NCI-H2227 treated with DMSO at 0.1 percent for 48 hours (cell line): Measurements from ENCODE around the gene MPRIP.

ENCODE experiments used
- DNase-seq: peaks from one replicate; lab custom pipeline; 2025; lab: John Stamatoyannopoulos, UW

Gene MPRIP

DNA sequence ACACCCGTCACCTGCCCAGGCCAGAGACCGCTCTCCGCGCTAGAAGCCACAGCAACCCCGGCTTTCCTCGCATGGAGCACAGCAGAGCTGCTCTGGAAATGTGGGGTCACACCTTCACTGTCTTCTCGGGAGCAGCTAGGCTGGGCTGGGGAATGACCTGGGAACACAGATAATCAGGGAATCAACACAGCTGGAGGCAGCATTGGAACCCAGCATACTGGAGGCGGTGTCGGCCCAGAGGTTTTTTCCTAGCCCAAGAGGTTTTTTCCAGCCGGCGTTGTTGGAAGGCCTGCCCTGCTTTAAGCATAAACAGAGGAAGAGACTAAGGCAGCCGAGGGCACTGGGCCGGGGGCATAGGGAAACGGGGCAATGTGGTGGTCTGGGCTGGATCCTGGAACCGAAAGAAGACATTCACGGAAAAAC lies 164.7 kb downstream of the MPRIP start:
- no peak for DNase-seq

DNA sequence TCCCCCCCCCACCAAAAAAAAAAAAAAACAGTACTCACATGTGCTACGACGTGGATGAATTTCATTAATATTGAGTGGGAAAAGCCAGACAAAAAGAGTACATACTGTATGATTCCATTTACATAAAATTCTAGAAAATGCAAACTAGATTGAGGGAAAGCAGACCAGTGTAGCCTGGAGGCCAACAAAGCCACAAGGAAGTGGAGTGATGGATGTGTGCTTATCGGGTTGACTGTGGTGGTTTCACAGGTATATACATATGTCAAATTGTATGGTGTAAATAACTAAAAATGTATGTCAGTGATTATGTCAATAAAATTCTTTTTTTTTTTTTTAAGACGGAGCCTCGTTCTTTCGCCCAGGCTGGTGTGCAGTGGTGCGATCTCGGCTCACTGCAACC lies 165.7 kb downstream of the MPRIP start:
- no peak for DNase-seq

DNA sequence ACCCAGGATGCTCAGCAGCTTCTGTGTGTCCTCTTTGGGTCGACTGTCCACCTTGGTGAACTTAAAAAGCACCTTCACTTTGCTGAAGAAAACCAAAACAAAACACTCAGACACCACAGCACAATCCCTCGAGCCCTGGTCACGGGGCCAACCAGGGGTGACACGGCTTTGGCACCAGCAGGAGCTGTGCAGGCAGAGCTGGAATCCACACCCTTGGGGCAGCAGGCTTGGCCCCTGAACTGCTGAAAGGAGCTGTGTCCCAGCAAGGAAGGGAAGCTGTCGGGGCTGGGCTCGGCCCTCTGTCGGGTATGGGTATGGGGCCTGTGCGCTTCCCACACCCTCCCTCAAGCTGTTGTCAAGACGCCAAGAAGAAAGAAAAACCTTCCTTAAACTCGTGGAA lies 171.5 kb downstream of the MPRIP start:
- DNase-seq = no peak

DNA sequence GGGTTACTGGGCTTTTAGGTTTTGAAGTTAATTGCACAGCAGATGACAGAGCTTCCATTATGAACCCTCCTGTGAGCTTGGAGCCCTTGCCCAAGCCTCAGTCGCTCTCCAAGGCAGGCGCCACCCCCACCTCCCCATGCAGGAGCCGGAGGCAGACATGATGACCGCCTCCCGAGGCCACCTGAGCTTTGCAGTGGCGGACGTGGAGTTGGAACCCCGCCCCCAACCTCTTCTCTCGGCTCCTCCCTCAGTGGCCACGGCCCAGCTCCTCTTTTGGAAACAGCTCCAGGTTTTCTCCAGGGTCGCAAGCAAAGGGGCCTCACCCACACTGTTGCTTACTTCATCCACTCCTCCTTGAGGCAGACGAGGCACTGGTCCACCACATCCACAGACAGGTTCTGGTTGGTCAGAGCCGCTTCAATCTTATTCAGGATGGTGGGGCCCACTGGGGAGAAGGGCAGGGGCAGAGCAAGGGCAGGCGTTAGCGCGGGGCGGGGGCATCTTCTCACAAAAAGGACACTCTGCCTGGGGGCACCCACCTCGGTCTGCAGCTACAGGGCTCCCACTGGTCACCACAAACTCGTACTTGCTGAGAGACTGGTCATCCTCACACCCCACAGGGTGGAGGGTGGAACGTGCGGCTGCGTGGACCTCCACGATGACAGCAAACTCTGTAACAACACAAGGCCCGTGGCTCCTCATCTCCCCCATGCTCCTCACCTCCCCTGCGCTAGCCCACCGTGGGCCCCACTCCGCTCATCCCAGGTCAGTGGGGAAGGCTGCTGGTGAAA lies 172.6 kb downstream of the MPRIP start:
- DNase-seq = no peak

DNA sequence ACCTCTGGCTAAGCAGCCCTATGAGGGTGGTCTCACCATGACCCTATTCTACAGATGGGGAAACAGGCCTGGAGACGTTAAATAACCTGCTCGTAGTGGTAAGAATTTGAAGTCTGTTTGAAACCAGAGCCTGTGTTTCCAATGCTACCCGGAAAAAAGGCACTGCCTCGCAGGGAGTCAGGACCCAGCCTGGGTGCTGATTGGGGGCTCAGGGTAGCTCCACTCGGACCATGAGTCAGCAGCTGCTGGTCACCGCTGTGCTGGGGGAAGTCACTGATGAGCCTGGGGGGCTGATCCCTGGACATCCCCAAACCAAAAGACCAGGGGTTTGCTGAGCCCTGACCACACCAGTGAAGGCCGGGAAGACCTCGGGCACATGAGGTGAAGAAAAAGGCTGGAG lies 173.3 kb downstream of the MPRIP start:
- DNase-seq = no peak

DNA sequence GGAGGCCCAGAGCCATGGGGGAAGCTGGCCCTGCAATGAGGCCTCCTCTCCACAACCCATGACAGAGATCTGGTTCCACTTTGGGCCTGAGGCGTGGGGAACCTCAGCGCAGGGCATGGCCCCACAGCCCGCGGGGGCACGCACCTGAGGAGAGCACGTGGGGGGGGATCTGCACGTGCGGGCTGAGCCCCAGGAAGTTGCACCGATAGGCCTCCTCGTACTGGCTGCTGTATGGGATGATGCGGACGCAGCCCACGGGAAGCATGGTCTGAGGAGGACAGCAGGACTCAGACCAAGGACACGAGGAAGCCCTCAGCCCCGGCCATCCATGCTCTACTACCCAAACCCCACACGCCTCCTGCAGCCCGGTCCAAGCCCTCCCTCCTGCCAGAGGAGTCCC lies 174.0 kb downstream of the MPRIP start:
- DNase-seq = no peak

DNA sequence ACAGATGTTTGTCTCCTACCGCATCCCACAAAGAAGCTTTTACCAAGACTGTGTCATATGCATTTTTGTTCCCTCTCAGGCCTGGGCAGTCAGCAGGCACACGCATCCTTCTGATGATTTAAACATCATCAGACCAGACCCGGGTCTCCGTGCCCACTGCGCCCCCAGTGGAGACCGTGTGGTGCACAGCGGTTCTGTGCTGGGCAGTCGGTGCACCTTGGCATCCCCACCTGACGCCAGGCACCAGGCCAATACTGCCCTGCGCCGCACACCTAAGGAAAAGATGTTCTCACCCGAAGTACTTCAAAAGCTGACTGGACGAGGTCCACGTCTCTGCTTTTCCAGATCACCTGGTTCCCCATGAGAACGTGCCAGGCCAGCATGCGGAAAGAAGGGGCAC lies 174.5 kb downstream of the MPRIP start:
- DNase-seq = no peak

DNA sequence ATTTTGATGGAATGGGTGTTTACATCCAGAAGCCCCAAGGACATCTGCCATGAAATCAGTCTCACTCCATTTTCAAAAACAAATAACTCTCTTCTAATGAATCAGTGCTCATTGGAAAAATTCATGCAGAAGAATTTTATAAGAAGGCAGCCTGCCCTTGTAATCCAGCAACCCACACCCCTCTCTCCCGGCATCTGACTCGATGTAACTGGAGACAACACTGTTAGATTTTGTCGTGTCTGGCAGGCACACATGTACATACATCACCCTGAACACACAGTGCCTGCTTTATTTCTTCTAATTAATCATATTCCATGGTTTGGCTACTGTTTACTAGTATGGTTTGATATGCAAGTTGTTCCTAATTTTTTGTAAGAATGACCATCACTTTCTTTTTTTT lies 175.7 kb downstream of the MPRIP start:
- no peak for DNase-seq

DNA sequence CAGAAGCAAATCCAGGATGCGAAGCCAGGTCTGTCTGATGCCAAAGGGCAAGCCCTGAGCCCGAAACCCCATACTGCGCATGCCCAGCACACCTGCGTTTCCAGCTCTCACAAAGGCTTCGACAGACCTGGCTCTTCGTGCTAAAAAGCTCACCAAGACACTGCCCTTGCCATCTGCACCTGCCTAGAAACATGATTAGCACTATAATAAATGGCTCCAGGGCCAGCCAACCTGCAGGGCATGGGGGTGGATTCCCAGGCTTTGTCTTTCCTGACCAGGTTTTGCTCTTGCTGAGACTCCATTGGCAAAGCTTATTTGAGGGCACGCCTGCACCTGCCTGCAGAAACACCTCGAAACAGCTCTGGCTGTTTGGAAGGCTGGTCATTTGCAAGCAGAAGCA lies 178.3 kb downstream of the MPRIP start:
- DNase-seq = no peak

DNA sequence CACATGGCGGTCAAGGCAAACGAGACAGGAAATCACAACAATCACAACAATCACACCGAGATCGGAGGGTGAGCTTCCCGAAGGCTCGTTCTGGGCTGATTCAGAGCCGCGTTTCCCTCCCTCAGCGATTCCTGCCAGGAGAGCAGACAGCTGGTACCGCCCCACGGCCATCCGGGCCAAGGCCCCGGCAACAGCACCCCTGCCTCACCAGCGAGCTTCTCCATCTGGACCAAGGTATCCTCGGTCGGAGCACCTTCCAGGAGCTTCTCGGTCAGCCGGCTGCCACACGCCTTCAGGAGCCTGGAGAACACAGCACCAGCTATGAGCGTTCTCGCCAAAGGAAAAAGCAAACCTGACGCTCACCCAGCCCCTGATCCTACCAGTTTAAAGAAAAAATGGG lies 179.1 kb downstream of the MPRIP start:
- DNase-seq = no peak

DNA sequence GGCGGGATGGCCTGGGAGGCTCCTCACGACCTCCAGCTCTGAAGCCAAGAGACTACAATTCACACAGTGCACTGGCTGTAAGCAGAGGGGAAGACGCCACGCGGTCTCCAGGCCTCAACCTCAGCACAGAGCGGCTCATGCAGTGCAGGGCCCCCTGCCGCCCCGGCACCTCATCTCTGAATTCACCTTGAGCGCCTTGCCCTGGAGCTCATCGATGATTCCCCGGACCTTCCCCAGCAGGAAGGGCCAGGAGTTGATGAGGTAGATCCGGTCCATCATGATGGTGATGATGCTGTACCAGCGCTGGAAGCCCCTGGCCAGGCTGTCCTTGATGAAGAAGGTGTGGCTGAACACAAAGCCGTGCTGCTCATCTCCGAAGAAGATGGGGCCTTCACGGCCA lies 181.5 kb downstream of the MPRIP start:
- DNase-seq = no peak

DNA sequence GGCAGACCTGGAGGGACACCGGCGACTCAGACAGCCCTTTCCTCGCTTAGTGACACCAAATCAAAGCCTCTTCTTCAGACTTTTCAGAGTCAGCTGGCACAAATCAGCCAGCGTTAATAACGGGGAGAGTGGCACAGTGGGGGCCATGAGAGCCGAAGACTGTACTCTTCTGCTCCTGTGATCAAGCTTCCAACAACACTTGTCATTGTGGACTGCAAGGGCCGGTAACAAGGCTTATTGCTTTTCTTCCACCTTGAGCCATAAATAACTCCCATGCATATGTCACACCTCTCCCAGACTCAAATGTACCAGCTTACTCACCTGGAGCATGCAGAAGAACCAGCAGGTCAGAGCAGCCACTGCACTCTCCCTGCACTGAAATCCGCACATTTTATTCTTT lies 181.9 kb downstream of the MPRIP start:
- no peak for DNase-seq

DNA sequence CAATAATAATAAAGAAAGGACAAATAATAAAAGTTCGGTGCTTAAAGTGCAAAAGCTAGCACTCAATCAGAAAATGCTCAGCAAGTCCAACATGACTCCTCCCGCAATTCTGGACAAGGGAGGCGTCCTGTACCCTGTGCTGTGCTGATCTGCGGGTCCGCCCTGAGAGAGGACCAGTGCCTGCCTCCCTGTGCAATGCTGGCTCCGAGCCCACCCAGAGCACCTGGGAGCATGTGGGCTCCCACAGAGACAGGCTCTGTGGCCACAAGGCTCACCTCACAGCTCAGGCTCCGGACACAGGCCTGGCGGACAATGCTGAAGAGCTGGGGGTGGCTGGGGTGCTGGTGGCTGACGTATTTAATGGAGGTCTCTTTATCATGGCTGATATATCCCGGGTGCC lies 183.6 kb downstream of the MPRIP start:
- no peak for DNase-seq

DNA sequence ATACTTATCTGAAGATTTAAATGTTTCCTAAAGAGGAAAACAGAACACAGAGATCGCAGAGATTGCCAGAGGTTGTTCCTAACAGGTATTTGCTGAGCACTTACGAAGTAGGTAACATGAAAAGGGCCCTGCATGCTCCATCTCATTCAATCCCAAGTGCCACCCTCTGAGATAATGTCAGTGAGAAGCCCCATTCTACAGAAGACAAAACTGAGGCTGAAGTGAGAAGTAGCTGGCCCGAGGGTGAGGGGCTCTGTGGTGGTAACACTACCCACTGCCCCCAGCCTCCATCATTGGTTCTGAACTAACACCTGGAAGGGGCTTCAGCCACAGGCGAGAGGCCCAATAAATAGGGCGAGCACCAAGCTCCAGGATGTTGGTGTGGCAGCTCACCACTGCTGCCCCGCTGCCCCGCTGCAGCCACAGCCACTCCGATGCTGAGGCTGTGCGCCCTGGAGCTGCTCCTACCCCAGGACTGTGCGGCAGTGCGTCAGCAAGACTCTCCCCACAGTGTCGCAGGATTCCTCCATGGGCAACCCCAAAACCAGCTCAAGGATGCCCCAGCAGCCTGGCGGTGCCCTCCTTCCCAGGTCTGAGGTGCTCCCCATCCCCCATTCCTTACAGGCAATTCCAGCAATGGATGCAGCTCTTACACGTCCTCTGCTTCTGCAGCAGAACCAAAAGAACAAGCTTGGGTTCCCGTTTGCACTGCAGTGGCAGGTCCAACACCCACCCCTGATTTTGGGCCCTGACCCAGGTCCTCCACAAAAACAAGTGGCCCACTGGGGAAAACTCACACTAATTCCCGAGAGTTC lies 184.4 kb downstream of the MPRIP start:
- DNase-seq = no peak

DNA sequence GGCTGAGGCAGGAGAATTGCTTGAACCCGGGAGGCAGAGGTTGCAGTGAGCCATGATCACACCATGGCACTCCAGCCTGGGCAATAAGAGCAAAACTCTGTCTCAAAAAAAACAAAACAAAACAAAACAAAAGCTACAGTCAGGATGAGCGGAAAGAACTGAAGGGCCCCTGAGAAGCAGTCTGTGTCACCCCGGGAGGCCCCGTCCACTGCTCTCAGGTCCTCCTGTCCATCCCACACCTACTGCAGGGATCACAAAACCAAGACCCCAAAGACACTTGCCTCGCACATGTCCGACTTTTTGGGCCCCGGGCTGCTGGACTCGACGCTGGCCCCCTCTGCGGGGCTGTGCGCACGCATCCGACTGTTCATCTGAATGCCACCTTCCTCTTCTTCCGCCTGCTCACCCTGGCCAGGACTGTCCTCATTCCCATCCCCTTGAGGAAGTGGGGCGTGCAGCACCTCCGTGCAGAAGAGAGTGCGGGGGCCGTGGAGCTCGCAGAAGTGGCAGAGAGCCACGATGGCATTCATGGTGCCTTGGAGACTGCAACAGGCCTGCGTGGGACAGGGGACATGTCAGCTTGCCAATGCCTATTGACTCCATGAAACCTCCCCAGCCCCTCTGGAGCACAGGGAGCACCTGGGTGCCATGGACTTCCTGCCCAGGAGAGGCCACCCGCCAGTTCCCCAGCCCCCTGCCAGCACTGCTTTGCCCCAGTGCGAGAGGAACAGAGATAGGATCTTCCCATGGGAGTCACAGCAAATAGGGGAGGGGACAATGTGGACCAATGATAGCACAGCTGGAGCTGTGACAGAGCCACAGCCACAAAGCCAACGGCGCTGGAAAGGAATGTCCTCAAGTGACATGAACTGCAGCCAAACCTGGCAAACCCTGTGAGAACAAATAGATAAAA lies 185.6 kb downstream of the MPRIP start:
- no peak for DNase-seq

DNA sequence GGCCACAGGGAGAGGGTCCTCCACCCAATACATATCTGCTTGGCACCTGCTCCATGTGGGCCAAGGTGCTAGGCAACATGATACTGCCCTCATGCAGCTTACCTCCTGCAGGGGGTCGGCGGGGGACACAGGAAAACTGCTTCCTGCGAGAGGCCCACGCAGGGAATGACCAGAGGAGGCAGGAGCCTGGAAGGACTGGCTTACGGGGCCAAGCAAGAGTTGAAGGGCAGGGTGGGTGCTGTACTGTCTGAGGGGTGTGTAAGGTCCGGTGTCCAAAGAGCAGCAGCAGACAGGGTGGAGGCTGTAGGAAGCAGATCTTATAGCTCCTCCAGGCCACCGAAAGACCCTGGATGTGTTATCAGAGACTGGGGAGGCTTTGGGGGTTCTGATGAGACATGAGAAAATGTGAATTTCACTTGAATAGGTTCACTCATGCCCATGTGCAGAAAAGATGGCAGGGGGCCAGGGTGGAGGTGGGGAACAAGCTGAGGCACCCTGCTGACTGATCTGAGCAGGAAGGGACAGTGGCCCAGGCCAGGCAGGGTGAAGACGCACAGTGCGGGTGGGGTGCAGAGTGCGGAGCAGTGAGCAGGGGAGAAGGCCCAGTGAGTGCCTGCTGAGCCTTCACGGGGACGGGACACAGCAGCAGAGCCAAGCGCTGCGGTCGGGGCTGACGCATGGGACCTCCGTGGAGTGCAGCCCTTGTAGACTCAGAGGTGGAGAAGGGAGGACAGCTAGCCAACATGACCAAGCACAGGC lies 186.4 kb downstream of the MPRIP start:
- DNase-seq = no peak

DNA sequence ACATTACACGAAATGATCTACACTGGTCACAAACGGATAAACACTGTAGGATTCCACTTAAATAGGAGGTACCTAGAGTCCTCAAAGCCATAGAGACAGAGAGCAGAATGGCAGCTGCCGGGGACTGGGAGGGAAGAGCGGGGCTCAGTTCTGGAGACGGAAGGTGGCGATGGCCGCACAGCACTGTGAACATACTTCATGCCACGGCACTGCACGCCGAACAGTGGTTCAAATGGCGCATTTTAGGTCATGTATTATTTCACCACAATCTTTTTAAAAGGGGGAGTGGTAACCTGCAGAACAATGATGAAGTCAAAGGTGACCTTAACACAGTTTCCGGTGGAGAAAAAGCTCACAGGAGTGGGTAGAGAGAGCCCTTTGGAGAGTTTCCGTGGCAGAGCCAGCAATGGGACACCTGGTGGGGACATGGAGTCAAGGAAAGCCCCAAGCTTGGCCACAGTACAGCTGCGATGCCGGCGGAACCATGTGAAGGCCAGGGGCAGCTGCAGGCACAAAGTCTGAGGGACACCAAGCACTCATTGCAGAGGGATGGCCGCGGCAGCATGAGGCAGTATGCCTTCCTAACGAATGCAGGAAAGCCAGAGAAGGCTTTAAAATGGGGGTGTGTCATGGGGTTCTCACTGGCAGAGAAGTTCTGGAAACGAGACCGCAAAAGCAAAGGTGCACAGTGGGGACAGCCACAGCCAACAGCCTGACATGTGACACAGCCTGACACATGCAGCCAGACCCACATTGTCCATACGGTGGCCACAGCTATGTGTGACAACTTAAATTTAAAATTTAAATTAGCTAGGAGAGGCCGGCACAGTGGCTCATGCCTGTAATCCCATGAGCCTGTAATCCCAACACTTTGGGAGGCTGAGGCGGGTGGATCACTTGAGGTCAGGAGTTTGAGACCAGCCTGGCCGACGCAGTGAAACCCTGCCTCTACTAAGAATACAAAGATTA lies 187.4 kb downstream of the MPRIP start:
- no peak for DNase-seq

DNA sequence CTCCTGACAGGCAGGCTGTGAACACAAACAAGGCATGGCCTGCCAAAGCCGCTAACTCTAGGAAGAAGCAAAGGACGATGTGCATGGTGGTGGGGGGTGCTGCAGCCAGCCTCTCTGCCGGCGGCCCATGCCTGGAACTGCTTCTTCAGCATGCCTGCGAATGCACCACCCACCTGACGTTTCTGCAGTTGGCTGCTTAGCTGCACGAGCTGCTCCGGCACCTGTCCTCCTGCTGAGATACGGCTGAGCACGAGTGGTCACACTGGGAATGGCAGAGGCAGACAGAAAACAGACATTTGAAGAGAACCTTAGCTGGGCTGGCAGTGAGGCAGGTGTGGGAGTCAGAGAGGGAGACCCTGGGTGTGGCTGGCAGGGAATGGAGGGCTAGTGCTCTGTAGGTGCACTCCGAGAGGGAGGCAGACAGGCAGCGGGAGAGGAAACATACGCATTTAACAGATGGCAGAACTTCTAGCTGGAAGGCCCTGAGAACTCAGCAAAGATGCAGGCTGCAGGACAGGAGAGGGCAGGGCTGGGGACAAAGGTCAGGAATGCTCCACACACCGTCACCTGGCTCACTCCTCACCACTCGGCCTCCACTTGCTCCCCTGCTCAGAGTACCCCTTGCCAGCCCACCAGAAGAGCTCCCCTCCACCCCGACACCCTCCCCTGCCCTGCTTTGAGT lies 189.5 kb downstream of the MPRIP start:
- no peak for DNase-seq

DNA sequence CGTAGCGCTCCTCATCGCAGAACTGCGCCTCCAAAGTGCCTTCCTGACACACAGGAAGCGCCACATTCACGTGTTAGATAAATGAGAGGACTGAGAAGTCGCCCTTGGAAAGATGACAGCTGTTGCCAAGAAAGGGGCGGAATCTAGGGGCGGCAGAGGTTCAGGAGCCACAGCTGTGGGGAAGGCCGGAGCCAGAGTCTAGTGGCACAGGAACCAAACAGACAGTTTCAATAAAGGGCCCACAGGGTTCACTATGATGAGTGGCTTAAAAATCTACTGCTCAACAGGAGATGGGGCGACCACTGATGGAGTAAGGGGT lies 190.0 kb downstream of the MPRIP start:
- no peak for DNase-seq
